Thoracic aorta (tissue), 2 donors: ENCODE data around the gene TEKT3. TPM values are rescaled to one million over a fixed set of nuclear protein-coding genes. Genes with fewer than 3 reads are reported as not detected.

Source experiments
- ATAC-seq: fragments of 150-250 bp; one replicate; pipeline ENCODE4 v1.8.0; 2017; ENCODE audit warnings: low read depth; ENCODE audit not compliant: insufficient number of reproducible peaks, low FRiP score
- DNase-seq: peaks from one replicate; pipeline ENCODE4 v3.0.0-alpha.2; 2020; ENCODE audit warnings: low spot score
- H3K27ac ChIP-seq, 2 donors: fragments of 200-600 bp; sonication (generic); 1 replicate in 1 of 2; 2 replicates in 1 of 2; pipeline ENCODE4 v1.5.1; 2016; ENCODE audit warnings: mild to moderate bottlenecking in 2 of 2, moderate library complexity in 2 of 2
- H3K27me3 ChIP-seq: fragments of 200-600 bp; sonication (generic); replicated peaks from 2 replicates; pipeline ENCODE4 v1.6.0; 2016; ENCODE audit warnings: mild to moderate bottlenecking; ENCODE audit not compliant: insufficient read depth
- H3K36me3 ChIP-seq: fragments of 200-600 bp; sonication (generic); one replicate; pipeline ENCODE4 v1.5.1; 2016
- H3K4me1 ChIP-seq, 2 donors: fragments of 200-600 bp; sonication (generic); 1 replicate in 1 of 2; 2 replicates in 1 of 2; pipeline versions ENCODE4 v1.5.1 to v1.6.0; 2016; ENCODE audit warnings: low read depth in 2 of 2, mild to moderate bottlenecking in 1 of 2; ENCODE audit not compliant: control insufficient read depth in 1 of 2
- H3K4me3 ChIP-seq: fragments of 200-600 bp; sonication (generic); 2 replicates; pipeline ENCODE4 v1.5.1; 2016; ENCODE audit warnings: mild to moderate bottlenecking
- H3K9me3 ChIP-seq: fragments of 200-600 bp; sonication (generic); 2 replicates; pipeline ENCODE4 v1.5.1; 2016
- total RNA-seq, 2 donors: library from RNA; depleted of rRNA; stranded (reverse); fragments of >200 nt; gene quantifications; one replicate each; pipeline versions ENCODE4 v1.1.0 to v1.2.3, GENCODE V29; 2016
- TF ChIP-seq, protein P1 (sequence below): fragments of 200-600 bp; sonication (generic); IDR thresholded peaks from one replicate; pipeline ENCODE4 v1.5.1; 2019; ENCODE audit warnings: antibody characterized with exemption

TEKT3 gene
- total RNA-seq, 2 donors from 2014 or later = not detected

GRCh38 chr17:15335446-15335845 lies 6.0 kb downstream of the TEKT3 start:
- no peaks in the 10 kb centered on the region for H3K4me1 ChIP-seq
- no peak for ATAC-seq
- TF ChIP-seq, protein P1, sequence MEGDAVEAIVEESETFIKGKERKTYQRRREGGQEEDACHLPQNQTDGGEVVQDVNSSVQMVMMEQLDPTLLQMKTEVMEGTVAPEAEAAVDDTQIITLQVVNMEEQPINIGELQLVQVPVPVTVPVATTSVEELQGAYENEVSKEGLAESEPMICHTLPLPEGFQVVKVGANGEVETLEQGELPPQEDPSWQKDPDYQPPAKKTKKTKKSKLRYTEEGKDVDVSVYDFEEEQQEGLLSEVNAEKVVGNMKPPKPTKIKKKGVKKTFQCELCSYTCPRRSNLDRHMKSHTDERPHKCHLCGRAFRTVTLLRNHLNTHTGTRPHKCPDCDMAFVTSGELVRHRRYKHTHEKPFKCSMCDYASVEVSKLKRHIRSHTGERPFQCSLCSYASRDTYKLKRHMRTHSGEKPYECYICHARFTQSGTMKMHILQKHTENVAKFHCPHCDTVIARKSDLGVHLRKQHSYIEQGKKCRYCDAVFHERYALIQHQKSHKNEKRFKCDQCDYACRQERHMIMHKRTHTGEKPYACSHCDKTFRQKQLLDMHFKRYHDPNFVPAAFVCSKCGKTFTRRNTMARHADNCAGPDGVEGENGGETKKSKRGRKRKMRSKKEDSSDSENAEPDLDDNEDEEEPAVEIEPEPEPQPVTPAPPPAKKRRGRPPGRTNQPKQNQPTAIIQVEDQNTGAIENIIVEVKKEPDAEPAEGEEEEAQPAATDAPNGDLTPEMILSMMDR = no peak
- no peak for DNase-seq
- no peaks in the 10 kb centered on the region for H3K36me3 ChIP-seq
- no peak overlapping the region for H3K27ac ChIP-seq
- no peaks in the 10 kb centered on the region for H3K27me3 ChIP-seq
- no peak overlapping the region for H3K4me3 ChIP-seq
- H3K9me3 ChIP-seq = no peaks in the 10 kb centered on the region

GRCh38 chr17:15334266-15334665 lies 7.1 kb downstream of the TEKT3 start:
- Histone ChIP-seq H3K4me1 (no peaks in the 10 kb centered on the region), H3K27ac (no peak overlapping the region), H3K27me3 (no peaks in the 10 kb centered on the region), H3K9me3 (no peaks in the 10 kb centered on the region), H3K36me3 (no peaks in the 10 kb centered on the region), H3K4me3 (no peak overlapping the region)
- TF ChIP-seq, protein P1 = no peak
- no peak for DNase-seq
- no peak for ATAC-seq

DNA sequence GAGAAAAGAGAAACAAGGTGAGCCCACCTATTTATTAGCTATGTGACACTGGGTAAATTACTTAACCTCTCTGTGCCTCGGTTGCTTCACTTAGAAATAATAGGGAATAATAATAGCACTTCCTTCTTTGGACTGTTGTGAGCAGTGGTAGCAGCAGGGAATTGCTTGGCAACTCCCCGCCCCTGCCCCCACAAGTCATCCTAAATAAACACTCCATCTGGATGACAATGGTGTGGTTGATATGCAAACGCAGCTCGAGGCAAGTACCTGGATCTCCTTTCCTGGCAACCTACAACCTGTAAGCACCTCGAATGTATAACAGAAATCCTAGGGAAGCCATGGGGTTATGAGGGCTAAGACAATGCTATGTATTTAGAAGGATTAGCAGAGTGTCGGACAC lies 9.1 kb downstream of the TEKT3 start:
- Histone ChIP-seq H3K4me1 (no peaks in the 10 kb centered on the region), H3K9me3 (no peaks in the 10 kb centered on the region), H3K4me3 (no peak overlapping the region), H3K36me3 (no peaks in the 10 kb centered on the region), H3K27ac (no peak overlapping the region), H3K27me3 (no peaks in the 10 kb centered on the region)
- no peak for ATAC-seq
- no peak for DNase-seq
- TF ChIP-seq, protein P1 = no peak

DNA sequence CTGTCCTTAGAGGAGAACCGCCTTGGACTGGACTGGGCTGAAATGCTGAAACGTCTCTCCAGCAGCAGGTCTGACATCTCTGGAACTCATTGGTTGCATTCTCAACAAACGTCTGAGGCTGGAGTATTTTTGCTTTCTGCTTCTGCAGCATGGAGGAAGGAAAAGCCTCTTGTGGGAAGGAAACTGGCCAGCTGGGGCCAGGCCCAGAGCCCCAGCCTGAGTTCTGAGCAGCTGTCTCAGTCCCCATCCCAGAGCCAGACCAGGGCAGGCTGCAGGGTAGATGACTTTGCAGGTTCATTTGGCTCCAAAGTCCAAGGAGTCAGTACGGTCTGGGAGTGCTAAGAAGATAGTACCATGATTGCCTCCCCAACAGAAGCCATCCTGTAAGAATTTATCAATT lies 18.3 kb downstream of the TEKT3 start:
- TF ChIP-seq, protein P1 = no peak
- H3K4me1 ChIP-seq = no peaks in the 10 kb centered on the region
- H3K27ac ChIP-seq = no peak overlapping the region
- H3K4me3 ChIP-seq = no peak overlapping the region
- DNase-seq (no peak), ATAC-seq (no peak)
- no peaks in the 10 kb centered on the region for H3K36me3 ChIP-seq
- H3K27me3 ChIP-seq = no peaks in the 10 kb centered on the region
- H3K9me3 ChIP-seq = no peaks in the 10 kb centered on the region

DNA sequence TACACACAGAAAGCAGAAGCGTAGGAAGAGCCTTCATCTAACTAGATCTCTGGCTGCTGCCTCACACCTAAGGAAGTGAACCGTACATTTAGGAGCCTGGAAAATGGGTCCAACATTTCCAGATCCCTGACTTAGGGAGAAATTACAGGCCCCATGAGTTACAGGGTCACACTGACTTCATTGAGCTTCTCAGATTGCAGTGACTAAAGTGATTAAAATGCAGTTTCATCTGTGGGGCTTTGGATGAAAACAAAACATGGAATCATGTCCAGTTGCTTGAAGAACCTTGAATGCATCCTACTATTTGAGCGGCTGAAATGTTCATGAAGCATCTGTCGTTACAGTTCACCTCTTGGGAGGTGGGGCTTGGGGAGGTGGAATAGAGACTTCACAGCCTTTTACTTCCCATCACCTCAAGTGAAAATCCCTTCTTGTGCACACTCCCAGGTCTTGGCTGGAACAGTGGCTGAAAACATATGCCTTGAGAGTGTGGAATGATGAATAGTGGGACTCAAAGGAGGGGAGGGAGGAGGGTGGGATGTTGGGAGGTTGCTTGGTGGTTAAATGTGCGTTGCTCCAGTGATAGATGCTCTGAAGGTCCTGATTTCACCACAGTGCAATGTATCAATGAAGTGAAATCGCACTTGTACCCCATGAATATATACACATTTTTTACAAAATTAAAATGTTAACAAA lies 19.7 kb downstream of the TEKT3 start:
- DNase-seq (no peak), ATAC-seq (no peak)
- H3K27ac ChIP-seq = no peak overlapping the region
- no peaks in the 10 kb centered on the region for H3K9me3 ChIP-seq
- no peak overlapping the region for H3K4me3 ChIP-seq
- H3K4me1 ChIP-seq = no peaks in the 10 kb centered on the region
- H3K27me3 ChIP-seq = no peaks in the 10 kb centered on the region
- no peaks in the 10 kb centered on the region for H3K36me3 ChIP-seq
- TF ChIP-seq, protein P1 = no peak
